Stimulated activated memory B cell treated with anti-CD40 and anti-IgM and Interleukin-4, amounts not matched to agents 10 μg/mL and 1 μg/mL and 100 μg/mL, for 72 hours (primary cell): ENCODE results near the gene KHK.

Experiments used
- ATAC-seq: fragments of 150-1000 bp; cut with Tn5 transposase; 2 replicates; pipeline ENCODE4 v1.10.0; 2021
- H3K27ac Mint-ChIP-seq: one replicate; pipeline ENCODE4 v1.8.0; 2022; ENCODE audit warnings: mild to moderate bottlenecking, mixed read lengths
- H3K27me3 Mint-ChIP-seq: one replicate; pipeline ENCODE4 v1.8.0; 2022; ENCODE audit warnings: mixed read lengths
- H3K36me3 Mint-ChIP-seq: one replicate; pipeline ENCODE4 v1.8.0; 2022; ENCODE audit warnings: mixed read lengths
- H3K4me1 Mint-ChIP-seq: one replicate; pipeline ENCODE4 v1.8.0; 2022; ENCODE audit warnings: mixed read lengths
- H3K4me3 Mint-ChIP-seq: one replicate; pipeline ENCODE4 v1.8.0; 2022; ENCODE audit warnings: mild to moderate bottlenecking, moderate library complexity, mixed read lengths
- H3K9me3 Mint-ChIP-seq: one replicate; pipeline ENCODE4 v1.8.0; 2022; ENCODE audit warnings: mixed read lengths

KHK gene

GRCh38 chr2:27086724-27087593 is at the start of gene KHK:
KHK (plus strand) TSS chr2:27086772; CDS start chr2:27087260, 488 bp downstream.
- no peaks in the 10 kb centered on the region for H3K36me3 Mint-ChIP-seq
- no peaks in the 10 kb centered on the region for H3K27me3 Mint-ChIP-seq
- peak within 1 kb of the TSS; percentile 84 for H3K27ac Mint-ChIP-seq
- H3K4me3 Mint-ChIP-seq = peak within 1 kb of the TSS; percentile 95
- ATAC-seq = no peak
- H3K4me1 Mint-ChIP-seq = peaks cover 18% of the 10 kb centered on the region
- no peaks in the 10 kb centered on the region for H3K9me3 Mint-ChIP-seq

GRCh38 chr2:27038012-27038411 is 48.6 kb upstream of the KHK start:
- Mint-ChIP-seq H3K27me3 (no peaks in the 10 kb centered on the region), H3K4me1 (peaks cover 63% of the 10 kb centered on the region), H3K27ac (peak overlapping the region; percentile 37), H3K36me3 (peaks cover 71% of the 10 kb centered on the region), H3K9me3 (no peaks in the 10 kb centered on the region), H3K4me3 (no peak overlapping the region)
- ATAC-seq = no peak

GRCh38 chr2:27038631-27039339 is 47.8 kb upstream of the KHK start:
- H3K9me3 Mint-ChIP-seq = no peaks in the 10 kb centered on the region

GRCh38 chr2:27039426-27039825 is 47.1 kb upstream of the KHK start:
- H3K9me3 Mint-ChIP-seq = no peaks in the 10 kb centered on the region
- H3K4me3 Mint-ChIP-seq = no peak overlapping the region
- peaks cover 65% of the 10 kb centered on the region for H3K36me3 Mint-ChIP-seq
- peak overlapping the region; percentile 89 for H3K27ac Mint-ChIP-seq
- peaks cover 49% of the 10 kb centered on the region for H3K4me1 Mint-ChIP-seq
- no peaks in the 10 kb centered on the region for H3K27me3 Mint-ChIP-seq
- ATAC-seq = no peak

More at GRCh38 chr2:27038631-27039339, 47.8 kb upstream of the KHK start:
- Mint-ChIP-seq H3K4me3 (no peak overlapping the region), H3K27ac (no peak overlapping the region), H3K27me3 (no peaks in the 10 kb centered on the region), H3K36me3 (peaks cover 71% of the 10 kb centered on the region), H3K4me1 (peaks cover 56% of the 10 kb centered on the region)
- ATAC-seq = no peak

GRCh38 chr2:27039871-27040270 is 46.7 kb upstream of the KHK start:
- H3K27ac Mint-ChIP-seq = peak overlapping the region; percentile 89

GRCh38 chr2:27040282-27040681 is 46.3 kb upstream of the KHK start:
- Mint-ChIP-seq H3K27ac (peak overlapping the region; percentile 89), H3K9me3 (no peaks in the 10 kb centered on the region), H3K4me3 (no peak overlapping the region), H3K4me1 (peaks cover 41% of the 10 kb centered on the region), H3K27me3 (no peaks in the 10 kb centered on the region), H3K36me3 (peaks cover 59% of the 10 kb centered on the region)
- no peak for ATAC-seq

More at GRCh38 chr2:27039871-27040270, 46.7 kb upstream of the KHK start:
- Mint-ChIP-seq H3K27me3 (no peaks in the 10 kb centered on the region), H3K4me1 (peaks cover 45% of the 10 kb centered on the region), H3K4me3 (no peak overlapping the region), H3K9me3 (no peaks in the 10 kb centered on the region), H3K36me3 (peaks cover 63% of the 10 kb centered on the region)
- ATAC-seq = no peak

GRCh38 chr2:27041752-27042151 is 44.8 kb upstream of the KHK start:
- peak overlapping the region; percentile 42 for H3K4me3 Mint-ChIP-seq
- peaks cover 46% of the 10 kb centered on the region for H3K36me3 Mint-ChIP-seq
- ATAC-seq = peak; percentile 72
- no peaks in the 10 kb centered on the region for H3K9me3 Mint-ChIP-seq
- H3K27me3 Mint-ChIP-seq = no peaks in the 10 kb centered on the region
- H3K27ac Mint-ChIP-seq = peak overlapping the region; percentile 89
- H3K4me1 Mint-ChIP-seq = peaks cover 35% of the 10 kb centered on the region

- peak overlapping the region; percentile 89 for H3K27ac Mint-ChIP-seq
- H3K4me1 Mint-ChIP-seq = peaks cover 35% of the 10 kb centered on the region
- peak overlapping the region; percentile 53 for H3K4me3 Mint-ChIP-seq
- H3K9me3 Mint-ChIP-seq = no peaks in the 10 kb centered on the region
- no peaks in the 10 kb centered on the region for H3K27me3 Mint-ChIP-seq
- ATAC-seq = peak; percentile 100
- H3K36me3 Mint-ChIP-seq = peaks cover 41% of the 10 kb centered on the region
Measured at GRCh38 chr2:27042159-27042661, 44.4 kb upstream of the KHK start.

GRCh38 chr2:27042985-27043634 is 43.5 kb upstream of the KHK start:
- H3K27ac Mint-ChIP-seq = peak overlapping the region; percentile 89
- H3K4me3 Mint-ChIP-seq = no peak overlapping the region
- ATAC-seq = no peak

GRCh38 chr2:27049422-27050280 is 36.9 kb upstream of the KHK start:
- peak; percentile 32 for ATAC-seq
- peak overlapping the region; percentile 91 for H3K27ac Mint-ChIP-seq
- peaks cover 8% of the 10 kb centered on the region for H3K36me3 Mint-ChIP-seq
- H3K9me3 Mint-ChIP-seq = no peaks in the 10 kb centered on the region
- H3K4me1 Mint-ChIP-seq = peaks cover 35% of the 10 kb centered on the region
- H3K27me3 Mint-ChIP-seq = peaks cover 9% of the 10 kb centered on the region
- H3K4me3 Mint-ChIP-seq = peak overlapping the region; percentile 87

More at GRCh38 chr2:27042985-27043634, 43.5 kb upstream of the KHK start:
- Mint-ChIP-seq H3K36me3 (peaks cover 32% of the 10 kb centered on the region), H3K4me1 (peaks cover 41% of the 10 kb centered on the region), H3K27me3 (no peaks in the 10 kb centered on the region), H3K9me3 (no peaks in the 10 kb centered on the region)

- H3K27ac Mint-ChIP-seq = peak overlapping the region; percentile 91
- no peaks in the 10 kb centered on the region for H3K9me3 Mint-ChIP-seq
- ATAC-seq = peak; percentile 85
- peaks cover 9% of the 10 kb centered on the region for H3K27me3 Mint-ChIP-seq
- peak overlapping the region; percentile 87 for H3K4me3 Mint-ChIP-seq
- H3K4me1 Mint-ChIP-seq = peaks cover 35% of the 10 kb centered on the region
- peaks cover 16% of the 10 kb centered on the region for H3K36me3 Mint-ChIP-seq
Measured at GRCh38 chr2:27050281-27050995, 36.1 kb upstream of the KHK start.

GRCh38 chr2:27050996-27051901 is 35.3 kb upstream of the KHK start, which contains the start of gene AGBL5:
AGBL5 (plus strand) TSS chr2:27051668; CDS start chr2:27052959, 1,291 bp downstream.
- peak; percentile 91 for ATAC-seq
- H3K27me3 Mint-ChIP-seq = peaks cover 9% of the 10 kb centered on the region
- peak within 1 kb of the TSS; percentile 91 for H3K27ac Mint-ChIP-seq
- no peaks in the 10 kb centered on the region for H3K9me3 Mint-ChIP-seq
- H3K36me3 Mint-ChIP-seq = peaks cover 21% of the 10 kb centered on the region
- H3K4me1 Mint-ChIP-seq = peaks cover 35% of the 10 kb centered on the region
- H3K4me3 Mint-ChIP-seq = peak within 1 kb of the TSS; percentile 87
